ENCODE data around the gene KSR2. TPM values are rescaled to one million over a fixed set of nuclear protein-coding genes. Genes with fewer than 3 reads are reported as not detected.

The KSR2 gene
- total RNA-seq, 1 donor from 2014 or later, result 0.69 TPM

DNA sequence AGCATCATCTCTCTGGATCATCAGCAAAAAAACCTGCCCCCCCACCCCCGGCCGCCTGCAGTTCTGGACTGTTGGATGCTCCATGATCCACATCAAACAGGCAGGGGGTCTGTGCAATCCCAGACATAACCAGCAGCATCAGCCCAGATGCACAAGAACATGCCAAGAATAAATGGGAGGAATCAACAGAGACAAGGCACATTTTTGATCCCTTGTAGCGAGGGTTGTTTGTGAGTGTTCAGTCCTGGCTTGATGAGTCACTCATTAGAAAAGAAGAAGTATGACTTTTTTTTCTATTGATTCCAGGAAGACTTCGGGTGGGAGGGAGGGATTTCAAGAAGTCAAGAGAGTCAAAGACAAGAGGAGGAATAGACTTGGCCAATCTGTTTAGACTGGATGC, 244.2 kb downstream of the KSR2 start:
- Mint-ChIP-seq H3K9me3 (no peaks in the 10 kb centered on the region), H3K4me3 (no peak overlapping the region), H3K27ac (no peak overlapping the region), H3K27me3 (ENCODE audit: low read depth) (peaks cover 28% of the 10 kb centered on the region), H3K36me3 (no peaks in the 10 kb centered on the region), H3K4me1 (no peaks in the 10 kb centered on the region)
- TF ChIP-seq, protein P1, sequence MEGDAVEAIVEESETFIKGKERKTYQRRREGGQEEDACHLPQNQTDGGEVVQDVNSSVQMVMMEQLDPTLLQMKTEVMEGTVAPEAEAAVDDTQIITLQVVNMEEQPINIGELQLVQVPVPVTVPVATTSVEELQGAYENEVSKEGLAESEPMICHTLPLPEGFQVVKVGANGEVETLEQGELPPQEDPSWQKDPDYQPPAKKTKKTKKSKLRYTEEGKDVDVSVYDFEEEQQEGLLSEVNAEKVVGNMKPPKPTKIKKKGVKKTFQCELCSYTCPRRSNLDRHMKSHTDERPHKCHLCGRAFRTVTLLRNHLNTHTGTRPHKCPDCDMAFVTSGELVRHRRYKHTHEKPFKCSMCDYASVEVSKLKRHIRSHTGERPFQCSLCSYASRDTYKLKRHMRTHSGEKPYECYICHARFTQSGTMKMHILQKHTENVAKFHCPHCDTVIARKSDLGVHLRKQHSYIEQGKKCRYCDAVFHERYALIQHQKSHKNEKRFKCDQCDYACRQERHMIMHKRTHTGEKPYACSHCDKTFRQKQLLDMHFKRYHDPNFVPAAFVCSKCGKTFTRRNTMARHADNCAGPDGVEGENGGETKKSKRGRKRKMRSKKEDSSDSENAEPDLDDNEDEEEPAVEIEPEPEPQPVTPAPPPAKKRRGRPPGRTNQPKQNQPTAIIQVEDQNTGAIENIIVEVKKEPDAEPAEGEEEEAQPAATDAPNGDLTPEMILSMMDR (IDR thresholded peaks at IDR 0.05; ENCODE audit: unreplicated experiment), result no peak
- no peak for DNase-seq (ENCODE audit: low spot score in 2 of 2, unreplicated experiment in 2 of 2)

DNA sequence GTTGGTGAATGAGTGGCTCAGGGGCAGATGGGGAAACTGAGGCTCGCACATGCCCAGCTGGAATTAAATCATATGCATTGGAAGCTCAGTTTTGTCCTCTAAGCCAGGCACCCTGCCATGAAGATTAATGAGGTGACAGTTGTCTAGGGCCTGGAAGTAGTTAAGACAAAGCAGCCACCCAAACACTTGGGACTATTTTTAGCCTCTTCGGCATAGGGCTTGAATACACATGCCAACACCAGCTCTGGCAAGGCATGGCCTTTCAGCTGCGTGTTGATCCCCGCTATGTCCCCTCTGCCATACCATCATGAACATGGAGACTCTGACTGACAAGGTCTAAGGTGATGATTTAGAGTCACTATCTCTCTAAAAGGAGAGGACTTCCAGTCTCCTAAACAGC, 250.2 kb downstream of the KSR2 start:
- DNase-seq (ENCODE audit: low spot score in 2 of 2, unreplicated experiment in 2 of 2), result no peak
- H3K4me3 Mint-ChIP-seq, result no peak overlapping the region
- no peak overlapping the region for H3K27ac Mint-ChIP-seq
- peaks cover 3% of the 10 kb centered on the region for H3K9me3 Mint-ChIP-seq
- H3K36me3 Mint-ChIP-seq, result no peaks in the 10 kb centered on the region
- TF ChIP-seq, protein P1 (IDR thresholded peaks at IDR 0.05; ENCODE audit: unreplicated experiment), result no peak
- H3K4me1 Mint-ChIP-seq, result no peaks in the 10 kb centered on the region
- H3K27me3 Mint-ChIP-seq (ENCODE audit: low read depth), result peaks cover 55% of the 10 kb centered on the region

DNA sequence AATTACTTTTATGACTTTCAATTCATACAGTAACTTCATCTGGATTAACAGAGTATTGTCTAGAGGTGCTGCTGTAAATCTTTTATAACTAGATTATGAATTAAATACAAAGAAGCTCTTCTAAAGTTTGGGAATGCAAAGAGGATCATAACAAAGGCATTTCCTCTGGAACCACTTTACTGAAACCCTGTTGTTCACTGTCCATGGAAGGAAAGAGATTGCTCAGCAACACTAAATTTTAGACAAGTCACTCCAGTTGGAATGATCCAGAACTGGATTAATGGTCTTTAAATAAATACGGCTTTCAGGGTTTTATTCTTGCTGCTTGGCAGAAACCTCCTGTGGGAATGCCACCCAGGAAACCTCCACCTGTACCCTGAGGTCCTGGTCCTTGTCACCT, 250.6 kb downstream of the KSR2 start:
- TF ChIP-seq, protein P1 (IDR thresholded peaks at IDR 0.05; ENCODE audit: unreplicated experiment), result no peak
- Mint-ChIP-seq H3K4me1 (no peaks in the 10 kb centered on the region), H3K27ac (no peak overlapping the region), H3K36me3 (no peaks in the 10 kb centered on the region), H3K27me3 (ENCODE audit: low read depth) (peaks cover 54% of the 10 kb centered on the region), H3K9me3 (peaks cover 3% of the 10 kb centered on the region), H3K4me3 (no peak overlapping the region)
- no peak for DNase-seq (ENCODE audit: low spot score in 2 of 2, unreplicated experiment in 2 of 2)

DNA sequence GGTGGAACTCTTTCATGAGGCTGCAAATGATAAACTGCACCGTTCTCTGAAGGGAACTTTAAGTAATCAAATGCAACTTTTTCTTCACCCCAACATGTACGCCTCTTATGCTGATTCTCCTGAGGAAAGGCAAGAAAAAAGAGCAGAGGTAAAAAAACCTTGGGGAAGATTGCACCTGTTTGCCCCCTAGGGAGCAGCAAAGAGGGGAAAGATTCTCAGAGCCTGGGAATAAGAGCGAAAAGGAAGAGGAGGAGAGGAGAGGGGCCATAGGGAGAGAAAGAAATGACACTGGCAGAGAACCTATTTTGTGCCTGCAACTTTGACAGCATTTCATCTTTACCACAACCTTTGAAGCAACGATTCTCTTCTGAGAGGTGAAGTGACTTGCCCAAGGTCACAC, 254.6 kb downstream of the KSR2 start:
- Mint-ChIP-seq H3K36me3 (no peaks in the 10 kb centered on the region), H3K9me3 (peaks cover 3% of the 10 kb centered on the region), H3K27me3 (ENCODE audit: low read depth) (peaks cover 58% of the 10 kb centered on the region), H3K4me3 (no peak overlapping the region), H3K27ac (no peak overlapping the region), H3K4me1 (no peaks in the 10 kb centered on the region)
- TF ChIP-seq, protein P1 (IDR thresholded peaks at IDR 0.05; ENCODE audit: unreplicated experiment), result no peak
- no peak for DNase-seq (ENCODE audit: low spot score in 2 of 2, unreplicated experiment in 2 of 2)

DNA sequence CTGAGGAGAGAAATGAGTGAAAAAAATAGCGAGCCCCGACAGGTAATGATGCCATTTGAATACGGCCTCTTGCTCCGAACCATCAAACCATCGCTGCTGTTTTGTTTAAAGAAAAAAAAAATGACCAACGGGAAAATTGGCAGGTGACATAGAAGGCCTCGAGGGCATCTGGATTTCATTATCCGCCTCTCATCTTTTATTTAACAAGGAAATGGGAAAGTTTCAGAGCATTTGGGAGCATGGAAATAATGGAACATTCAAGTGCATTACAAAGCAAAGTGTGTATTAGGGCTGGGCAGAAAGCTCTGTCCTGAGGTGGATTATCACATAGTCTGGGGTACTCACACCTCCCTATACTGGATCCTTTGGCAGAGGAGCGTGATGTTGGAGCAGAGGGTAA, 258.7 kb downstream of the KSR2 start:
- DNase-seq (ENCODE audit: low spot score in 2 of 2, unreplicated experiment in 2 of 2), result no peak
- peaks cover 33% of the 10 kb centered on the region for H3K27me3 Mint-ChIP-seq (ENCODE audit: low read depth)
- no peaks in the 10 kb centered on the region for H3K4me1 Mint-ChIP-seq
- no peak overlapping the region for H3K4me3 Mint-ChIP-seq
- TF ChIP-seq, protein P1 (IDR thresholded peaks at IDR 0.05; ENCODE audit: unreplicated experiment), result no peak
- no peaks in the 10 kb centered on the region for H3K9me3 Mint-ChIP-seq
- H3K27ac Mint-ChIP-seq, result no peak overlapping the region
- no peaks in the 10 kb centered on the region for H3K36me3 Mint-ChIP-seq

DNA sequence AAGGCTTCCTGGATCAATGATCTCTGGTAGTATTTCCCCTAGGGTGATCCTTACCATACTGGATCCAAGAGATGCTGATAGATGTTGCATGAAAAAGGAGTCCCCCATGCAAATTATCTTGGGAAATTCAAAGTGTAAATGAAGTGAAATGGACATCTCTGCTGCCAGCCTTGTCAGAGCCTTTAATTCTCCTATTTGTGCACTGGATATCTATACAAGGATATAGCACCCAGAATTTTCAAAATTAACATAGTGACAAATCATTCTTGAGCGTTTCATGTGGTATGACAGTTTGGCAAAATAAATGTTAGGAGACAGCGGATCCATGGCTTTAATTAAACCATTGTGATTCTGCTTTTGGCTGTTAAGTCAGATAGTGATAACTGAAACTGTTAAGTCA, 260.9 kb downstream of the KSR2 start:
- DNase-seq (ENCODE audit: low spot score in 2 of 2, unreplicated experiment in 2 of 2), result no peak

More for the DNA sequence above, 260.9 kb downstream of the KSR2 start:
- Mint-ChIP-seq H3K4me3 (no peak overlapping the region), H3K27me3 (ENCODE audit: low read depth) (peaks cover 22% of the 10 kb centered on the region), H3K27ac (no peak overlapping the region), H3K4me1 (no peaks in the 10 kb centered on the region), H3K9me3 (no peaks in the 10 kb centered on the region), H3K36me3 (no peaks in the 10 kb centered on the region)
- TF ChIP-seq, protein P1 (IDR thresholded peaks at IDR 0.05; ENCODE audit: unreplicated experiment), result no peak
